A549 (cell line): ENCODE results near the gene CACNA1S. TPM values are rescaled to one million over a fixed set of nuclear protein-coding genes. Genes with fewer than 3 reads are reported as not detected.

Experiments used
- ATAC-seq, 2 experiments: fragments of 200-7000 bp in 1 of 2; fragments of >200 bp in 1 of 2; cut with Nextera tagmentation in 1 of 2; cut with Tn5 transposase in 1 of 2; 3 replicates each; pipeline versions ENCODE4 v1.8.0 to v1.9.1; 2018 to 2020; ENCODE audit warnings: mild to moderate bottlenecking in 1 of 2, moderate library complexity in 1 of 2
- CTCF ChIA-PET: fragments of 300-600 bp; sonication (Branson Sonifier 250); formaldehyde crosslinking; extraction: SDS; loops from one replicate; lab custom pipeline; 2021; ENCODE audit warnings: antibody characterized with exemption, inconsistent platforms; lab: Yijun Ruan, JAX
- POLR2A ChIA-PET: fragments of 350-600 bp; formaldehyde crosslinking; extraction: SDS; loops from one replicate; lab custom pipeline; 2021; ENCODE audit warnings: antibody characterized with exemption, inconsistent platforms; lab: Yijun Ruan, JAX
- DNase-seq, 2 experiments: peaks; one replicate each; pipeline versions ENCODE4 v3.0.0 to v3.0.0-alpha.2; 2011 to 2016; ENCODE audit warnings: low read depth in 1 of 2, low spot score in 1 of 2
- FAIRE-seq: peaks from 2 replicates; lab custom pipeline; 2011; peaks lifted over from hg19 to GRCh38; lab: Jason Lieb, UNC
- H3K27ac ChIP-seq, 2 experiments: fragments of >200 bp; sonication (Bioruptor Twin); formaldehyde crosslinking; 3 replicates each; pipeline ENCODE4 v1.5.1; 2016 to 2017
- H3K4me1 ChIP-seq: fragments of >200 bp; sonication (Bioruptor Twin); formaldehyde crosslinking; 3 replicates; pipeline ENCODE4 v1.6.1; 2016
- H3K4me2 ChIP-seq: fragments of >200 bp; sonication (Bioruptor Twin); formaldehyde crosslinking; 3 replicates; pipeline ENCODE4 v1.6.1; 2016
- H3K4me3 ChIP-seq: fragments of >200 bp; sonication (Bioruptor Twin); formaldehyde crosslinking; 3 replicates; pipeline ENCODE4 v1.5.1; 2016
- H3K9me3 ChIP-seq: fragments of >200 bp; sonication (Bioruptor Twin); formaldehyde crosslinking; 3 replicates; pipeline ENCODE4 v1.6.1; 2016
- CEBPB ChIP-seq, 2 experiments: fragments of >200 bp in 1 of 2; sonication (Bioruptor Twin) in 1 of 2; formaldehyde crosslinking in 1 of 2; IDR thresholded peaks; 2 replicates each; pipeline ENCODE4 v1.6.1; 2012 to 2016
- CHD2 ChIP-seq: fragments of 150-350 bp; IDR thresholded peaks from 2 replicates; pipeline ENCODE4 v1.6.1; 2014; ENCODE audit warnings: low read length; ENCODE audit not compliant: partially characterized antibody
- EHF ChIP-seq: fragments of 250-450 bp; sonication (Bioruptor Pico); IDR thresholded peaks from 2 replicates; pipeline ENCODE4 v1.5.0; 2020; ENCODE audit warnings: mild to moderate bottlenecking
- EHMT2 ChIP-seq: fragments of 200-600 bp; sonication (generic); IDR thresholded peaks from 2 replicates; pipeline ENCODE4 v1.6.1; 2016; ENCODE audit warnings: antibody characterized with exemption, low read depth, mild to moderate bottlenecking, moderate library complexity
- EP300 ChIP-seq, 2 experiments: fragments of >200 bp; sonication (Bioruptor Twin); formaldehyde crosslinking; IDR thresholded peaks; 2 replicates in 1 of 2; 3 replicates in 1 of 2; pipeline ENCODE4 v1.6.1; 2016 to 2017
- FOSL2 ChIP-seq, 2 experiments: fragments of 450-650 bp in 1 of 2; fragments of >200 bp in 1 of 2; sonication (Bioruptor Twin) in 1 of 2; formaldehyde crosslinking; IDR thresholded peaks; 2 replicates each; pipeline versions ENCODE4 v1.5.0 to v1.6.1; 2016 to 2020; ENCODE audit warnings: mild to moderate bottlenecking in 1 of 2, moderate library complexity in 1 of 2
- HDAC2 ChIP-seq: fragments of 200-600 bp; sonication (generic); IDR thresholded peaks from 2 replicates; pipeline ENCODE4 v1.6.1; 2016
- HOXB13 ChIP-seq: fragments of 250-450 bp; sonication (Bioruptor Pico); IDR thresholded peaks from 2 replicates; pipeline ENCODE4 v1.5.0; 2020; ENCODE audit warnings: low read depth, mild to moderate bottlenecking, moderate library complexity
- HOXB5 ChIP-seq: fragments of 250-450 bp; sonication (Bioruptor Pico); IDR thresholded peaks from 2 replicates; pipeline ENCODE4 v1.5.0; 2020; ENCODE audit warnings: mild to moderate bottlenecking, moderate library complexity
- JUN ChIP-seq, 2 experiments: fragments of >200 bp; sonication (Bioruptor Twin); formaldehyde crosslinking; IDR thresholded peaks; 2 replicates in 1 of 2; 3 replicates in 1 of 2; pipeline ENCODE4 v1.6.1; 2016 to 2017
- JUNB ChIP-seq: fragments of >200 bp; sonication (Bioruptor Twin); formaldehyde crosslinking; IDR thresholded peaks from 2 replicates; pipeline ENCODE4 v1.6.1; 2016
- KDM5A ChIP-seq: fragments of 200-600 bp; sonication (generic); IDR thresholded peaks from 2 replicates; pipeline ENCODE4 v1.6.1; 2016; ENCODE audit warnings: antibody characterized with exemption, mild to moderate bottlenecking
- MAFK ChIP-seq: fragments of 450-650 bp; IDR thresholded peaks from 2 replicates; pipeline ENCODE4 v1.6.1; 2014; ENCODE audit not compliant: partially characterized antibody
- NPAS2 ChIP-seq: fragments of 250-450 bp; sonication (Bioruptor Pico); IDR thresholded peaks from 2 replicates; pipeline ENCODE4 v1.8.0; 2022; ENCODE audit warnings: mild to moderate bottlenecking, moderate library complexity, borderline replicate concordance
- PHF8 ChIP-seq: fragments of 200-600 bp; sonication (generic); IDR thresholded peaks from 2 replicates; pipeline ENCODE4 v1.6.1; 2016; ENCODE audit warnings: low read depth, mild to moderate bottlenecking, antibody characterized with exemption, moderate library complexity, borderline replicate concordance
- POLR2A ChIP-seq: IDR thresholded peaks from 2 replicates; pipeline ENCODE4 v1.6.1; 2012; ENCODE audit warnings: mild to moderate bottlenecking, low read length
- POLR2AphosphoS2 ChIP-seq: conservative IDR thresholded peaks from 2 replicates; pipeline ENCODE4 v1.6.1; 2012; ENCODE audit warnings: low read length, improper control_type of control experiment, inconsistent platforms
- RAD21 ChIP-seq, 2 experiments: fragments of >200 bp in 1 of 2; sonication (Bioruptor Twin) in 1 of 2; formaldehyde crosslinking in 1 of 2; IDR thresholded peaks in 1 of 2; conservative IDR thresholded peaks in 1 of 2; 2 replicates in 1 of 2; 3 replicates in 1 of 2; pipeline ENCODE4 v1.6.1; 2012 to 2018; ENCODE audit warnings: inconsistent platforms in 1 of 2
- RFX5 ChIP-seq: fragments of 450-650 bp; IDR thresholded peaks from 2 replicates; pipeline ENCODE4 v1.7.1; 2014; ENCODE audit warnings: antibody characterized with exemption, mild to moderate bottlenecking, moderate library complexity
- RNF2 ChIP-seq: fragments of 200-600 bp; sonication (generic); IDR thresholded peaks from 2 replicates; pipeline ENCODE4 v1.6.1; 2016; ENCODE audit warnings: low read depth, mild to moderate bottlenecking, antibody characterized with exemption, moderate library complexity, borderline replicate concordance
- SMC3 ChIP-seq: fragments of >200 bp; sonication (Bioruptor Twin); formaldehyde crosslinking; IDR thresholded peaks from 3 replicates; pipeline ENCODE4 v1.6.1; 2018; ENCODE audit warnings: inconsistent platforms
- SREBF2 ChIP-seq: fragments of 450-650 bp; IDR thresholded peaks from 2 replicates; pipeline ENCODE4 v1.6.1; 2014; ENCODE audit warnings: mild to moderate bottlenecking, moderate library complexity
- TP53 ChIP-seq: fragments of 250-450 bp; sonication (Bioruptor Pico); IDR thresholded peaks from 2 replicates; pipeline ENCODE4 v1.5.0; 2021; ENCODE audit warnings: mild to moderate bottlenecking, moderate library complexity
- ZSCAN20 ChIP-seq: fragments of 250-450 bp; sonication (Bioruptor Pico); IDR thresholded peaks from 2 replicates; pipeline ENCODE4 v1.8.0; 2022; ENCODE audit warnings: mild to moderate bottlenecking, moderate library complexity
- WGBS: methylation state at CpG from one replicate; pipeline ENCODE4 v1.1.6; 2017; ENCODE audit errors: missing lambda C conversion rate; 5-methylcytosine and 5-hydroxymethylcytosine counted together
- polyA plus RNA-seq, 4 experiments: library from polyadenylated mRNA; depleted of rRNA in 3 of 4; stranded (reverse); fragments of >200 nt; fragmentation: RNase III in 1 of 4; extraction: RNeasy Plus Mini Kit Qiagen cat#74134 plus additional on column Dnase treatment in 1 of 4; gene quantifications; 2 replicates in 3 of 4; 3 replicates in 1 of 4; pipeline ENCODE4 v1.2.3, GENCODE V29; 2011 to 2017
- TF ChIP-seq, protein P1 (sequence below): fragments of >200 bp; sonication (Bioruptor Twin); formaldehyde crosslinking; IDR thresholded peaks from 3 replicates; pipeline ENCODE4 v1.6.1; 2016
- TF ChIP-seq, protein P2 (sequence below): fragments of 250-450 bp; sonication (Bioruptor Pico); IDR thresholded peaks from 2 replicates; pipeline ENCODE4 v1.5.0; 2020; ENCODE audit warnings: low read depth, mild to moderate bottlenecking, moderate library complexity
- TF ChIP-seq, protein P3 (sequence below): fragments of >200 bp; sonication (Bioruptor Twin); formaldehyde crosslinking; IDR thresholded peaks from 2 replicates; pipeline ENCODE4 v1.6.1; 2016
- TF ChIP-seq, protein P4 (sequence below): fragments of 150-350 bp; IDR thresholded peaks from 2 replicates; pipeline ENCODE4 v1.6.1; 2014; ENCODE audit warnings: low read depth, mild to moderate bottlenecking, low read length
- TF ChIP-seq, protein P5 (sequence below): IDR thresholded peaks from 2 replicates; pipeline ENCODE4 v1.6.1; 2012; ENCODE audit warnings: low read depth, borderline replicate concordance
- TF ChIP-seq, protein P6 (sequence below): fragments of 250-450 bp; sonication (Bioruptor Pico); IDR thresholded peaks from 2 replicates; pipeline ENCODE4 v1.5.0; 2021; ENCODE audit warnings: mild to moderate bottlenecking, moderate library complexity, borderline replicate concordance

CACNA1S gene
- polyA plus RNA-seq, 2 of the 4 experiments (the other 2 are of a cell fraction): 0.01 TPM; not detected in 1

DNA sequence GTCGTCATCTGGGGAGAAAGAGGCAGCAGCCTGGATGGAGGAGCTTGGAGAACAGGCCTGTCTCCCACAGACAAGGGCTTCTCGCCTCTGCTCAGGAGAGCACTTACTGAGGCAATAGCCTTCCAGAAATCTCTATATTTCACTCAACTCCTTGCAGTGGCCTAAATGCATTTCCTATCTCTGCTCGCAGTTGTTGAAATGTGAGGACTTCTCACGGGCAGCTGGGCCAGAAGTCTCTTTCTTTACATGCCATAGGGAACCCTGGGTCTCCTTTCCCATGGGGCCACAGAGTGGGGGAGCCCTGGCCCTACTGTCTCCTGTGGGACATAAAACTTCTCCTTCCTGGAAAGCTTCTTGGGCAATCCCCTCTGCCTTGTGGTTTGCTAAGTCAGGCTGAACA, 45.2 kb downstream of the CACNA1S start:
- no peak for ATAC-seq
- DNase-seq: no peak
- H3K4me3 ChIP-seq: no peak overlapping the region
- no peak overlapping the region for H3K4me2 ChIP-seq
- H3K4me1 ChIP-seq: no peaks in the 10 kb centered on the region
- no peaks in the 10 kb centered on the region for H3K9me3 ChIP-seq
- WGBS: 51% methylated on average over 4 of the region's 4 CpGs
- H3K27ac ChIP-seq: no peak overlapping the region
- no peak for FAIRE-seq
- CTCF ChIA-PET: interaction anchor here (1.0 to 1.8 kb wide), 6 partner anchors 13 to 279 kb away, joined by 3 to 6 read pairs (median 4); no protein-coding TSS in a partner anchor
- POLR2A ChIA-PET: no interaction called here
- TF ChIP-seq JUN (IDR thresholded peaks at IDR 0.05) (no peak), TP53 (CRISPR knock-in tag) (no peak), EHF (no peak), EHMT2 (no peak), POLR2AphosphoS2 (no peak), FOSL2 (IDR thresholded peaks at IDR 0.05) (no peak), FOSL2 (CRISPR knock-in tag; IDR thresholded peaks at IDR 0.05) (no peak), PHF8 (no peak), RFX5 (no peak), RAD21 (conservative IDR thresholded peaks at IDR 0.05 in 1 of 2, IDR thresholded peaks at IDR 0.05 in 1 of 2) (no peak), JUNB (no peak), EP300 (IDR thresholded peaks at IDR 0.05) (no peak), NPAS2 (no peak), MAFK (no peak)
- TF ChIP-seq, protein P1, sequence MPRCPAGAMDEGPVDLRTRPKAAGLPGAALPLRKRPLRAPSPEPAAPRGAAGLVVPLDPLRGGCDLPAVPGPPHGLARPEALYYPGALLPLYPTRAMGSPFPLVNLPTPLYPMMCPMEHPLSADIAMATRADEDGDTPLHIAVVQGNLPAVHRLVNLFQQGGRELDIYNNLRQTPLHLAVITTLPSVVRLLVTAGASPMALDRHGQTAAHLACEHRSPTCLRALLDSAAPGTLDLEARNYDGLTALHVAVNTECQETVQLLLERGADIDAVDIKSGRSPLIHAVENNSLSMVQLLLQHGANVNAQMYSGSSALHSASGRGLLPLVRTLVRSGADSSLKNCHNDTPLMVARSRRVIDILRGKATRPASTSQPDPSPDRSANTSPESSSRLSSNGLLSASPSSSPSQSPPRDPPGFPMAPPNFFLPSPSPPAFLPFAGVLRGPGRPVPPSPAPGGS: no peak
- TF ChIP-seq, protein P2, sequence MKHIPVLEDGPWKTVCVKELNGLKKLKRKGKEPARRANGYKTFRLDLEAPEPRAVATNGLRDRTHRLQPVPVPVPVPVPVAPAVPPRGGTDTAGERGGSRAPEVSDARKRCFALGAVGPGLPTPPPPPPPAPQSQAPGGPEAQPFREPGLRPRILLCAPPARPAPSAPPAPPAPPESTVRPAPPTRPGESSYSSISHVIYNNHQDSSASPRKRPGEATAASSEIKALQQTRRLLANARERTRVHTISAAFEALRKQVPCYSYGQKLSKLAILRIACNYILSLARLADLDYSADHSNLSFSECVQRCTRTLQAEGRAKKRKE (CRISPR knock-in tag): no peak

DNA sequence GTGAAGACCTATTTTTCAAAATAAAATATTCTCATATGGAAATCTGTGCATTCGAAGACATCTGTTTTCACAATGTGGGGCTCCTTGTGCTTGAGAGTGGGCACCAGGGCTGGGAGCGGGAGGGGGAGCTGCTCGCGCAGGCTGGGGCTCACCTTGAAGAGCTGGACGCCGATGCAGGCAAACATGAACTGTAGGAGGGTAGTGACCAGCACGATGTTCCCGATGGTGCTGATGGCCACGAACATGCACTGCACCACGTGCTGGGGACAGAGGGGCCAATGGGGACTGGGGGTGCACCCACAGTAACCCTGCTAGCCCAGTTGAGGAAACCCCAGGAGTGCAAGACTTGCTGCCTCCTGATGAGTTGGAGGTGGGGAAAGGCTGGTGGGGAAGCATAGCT, 46.5 kb downstream of the CACNA1S start:
- FAIRE-seq: no peak
- 66% methylated on average over 10 of the region's 10 CpGs for WGBS
- no peak for TF ChIP-seq RNF2
- no peak for TF ChIP-seq HDAC2
- no peak for TF ChIP-seq CEBPB (IDR thresholded peaks at IDR 0.05)
- no peak for TF ChIP-seq SMC3
- no peak for TF ChIP-seq POLR2A
- TF ChIP-seq SREBF2: no peak
- TF ChIP-seq EHF: no peak
- TF ChIP-seq ZSCAN20 (CRISPR knock-in tag): no peak
- TF ChIP-seq RAD21 (conservative IDR thresholded peaks at IDR 0.05 in 1 of 2, IDR thresholded peaks at IDR 0.05 in 1 of 2): no peak
- TF ChIP-seq, protein P3, sequence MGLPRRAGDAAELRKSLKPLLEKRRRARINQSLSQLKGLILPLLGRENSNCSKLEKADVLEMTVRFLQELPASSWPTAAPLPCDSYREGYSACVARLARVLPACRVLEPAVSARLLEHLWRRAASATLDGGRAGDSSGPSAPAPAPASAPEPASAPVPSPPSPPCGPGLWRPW: no peak
- TF ChIP-seq CHD2: no peak
- TF ChIP-seq, protein P4, sequence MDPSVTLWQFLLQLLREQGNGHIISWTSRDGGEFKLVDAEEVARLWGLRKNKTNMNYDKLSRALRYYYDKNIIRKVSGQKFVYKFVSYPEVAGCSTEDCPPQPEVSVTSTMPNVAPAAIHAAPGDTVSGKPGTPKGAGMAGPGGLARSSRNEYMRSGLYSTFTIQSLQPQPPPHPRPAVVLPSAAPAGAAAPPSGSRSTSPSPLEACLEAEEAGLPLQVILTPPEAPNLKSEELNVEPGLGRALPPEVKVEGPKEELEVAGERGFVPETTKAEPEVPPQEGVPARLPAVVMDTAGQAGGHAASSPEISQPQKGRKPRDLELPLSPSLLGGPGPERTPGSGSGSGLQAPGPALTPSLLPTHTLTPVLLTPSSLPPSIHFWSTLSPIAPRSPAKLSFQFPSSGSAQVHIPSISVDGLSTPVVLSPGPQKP: no peak
- TF ChIP-seq MAFK: no peak
- TF ChIP-seq, protein P1: no peak
- TF ChIP-seq, protein P5, sequence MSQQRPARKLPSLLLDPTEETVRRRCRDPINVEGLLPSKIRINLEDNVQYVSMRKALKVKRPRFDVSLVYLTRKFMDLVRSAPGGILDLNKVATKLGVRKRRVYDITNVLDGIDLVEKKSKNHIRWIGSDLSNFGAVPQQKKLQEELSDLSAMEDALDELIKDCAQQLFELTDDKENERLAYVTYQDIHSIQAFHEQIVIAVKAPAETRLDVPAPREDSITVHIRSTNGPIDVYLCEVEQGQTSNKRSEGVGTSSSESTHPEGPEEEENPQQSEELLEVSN: no peak
- TF ChIP-seq HOXB5 (CRISPR knock-in tag): no peak
- TF ChIP-seq KDM5A: no peak
- TF ChIP-seq, protein P6, sequence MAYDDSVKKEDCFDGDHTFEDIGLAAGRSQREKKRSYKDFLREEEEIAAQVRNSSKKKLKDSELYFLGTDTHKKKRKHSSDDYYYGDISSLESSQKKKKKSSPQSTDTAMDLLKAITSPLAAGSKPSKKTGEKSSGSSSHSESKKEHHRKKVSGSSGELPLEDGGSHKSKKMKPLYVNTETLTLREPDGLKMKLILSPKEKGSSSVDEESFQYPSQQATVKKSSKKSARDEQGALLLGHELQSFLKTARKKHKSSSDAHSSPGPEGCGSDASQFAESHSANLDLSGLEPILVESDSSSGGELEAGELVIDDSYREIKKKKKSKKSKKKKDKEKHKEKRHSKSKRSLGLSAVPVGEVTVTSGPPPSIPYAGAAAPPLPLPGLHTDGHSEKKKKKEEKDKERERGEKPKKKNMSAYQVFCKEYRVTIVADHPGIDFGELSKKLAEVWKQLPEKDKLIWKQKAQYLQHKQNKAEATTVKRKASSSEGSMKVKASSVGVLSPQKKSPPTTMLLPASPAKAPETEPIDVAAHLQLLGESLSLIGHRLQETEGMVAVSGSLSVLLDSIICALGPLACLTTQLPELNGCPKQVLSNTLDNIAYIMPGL (CRISPR knock-in tag): no peak
- no peak for TF ChIP-seq POLR2AphosphoS2
- TF ChIP-seq HOXB13 (CRISPR knock-in tag): no peak
- TF ChIP-seq, all 56 proteins: peak for 0
- H3K4me3 ChIP-seq: no peak overlapping the region
- no peak overlapping the region for H3K27ac ChIP-seq
- ChIA-PET CTCF (interaction anchor here (0.8 to 1.6 kb wide), 3 partner anchors 20 to 93 kb away, joined by 3 to 4 read pairs (median 3); no protein-coding TSS in a partner anchor), POLR2A (no interaction called here)
- DNase-seq (no peak), ATAC-seq (no peak)
- H3K4me2 ChIP-seq: no peak overlapping the region
- no peaks in the 10 kb centered on the region for H3K9me3 ChIP-seq
- H3K4me1 ChIP-seq: no peaks in the 10 kb centered on the region
